ENCODE measurements around the gene TEX14. TPM values are rescaled to one million over a fixed set of nuclear protein-coding genes. Genes with fewer than 3 reads are reported as not detected.

Gene TEX14
- total and polyA plus RNA-seq, 2 donors (not counting 3 experiments of a cell fraction or from before 2014, with no cell fraction given): 0.10 TPM; not detected in 1

DNA sequence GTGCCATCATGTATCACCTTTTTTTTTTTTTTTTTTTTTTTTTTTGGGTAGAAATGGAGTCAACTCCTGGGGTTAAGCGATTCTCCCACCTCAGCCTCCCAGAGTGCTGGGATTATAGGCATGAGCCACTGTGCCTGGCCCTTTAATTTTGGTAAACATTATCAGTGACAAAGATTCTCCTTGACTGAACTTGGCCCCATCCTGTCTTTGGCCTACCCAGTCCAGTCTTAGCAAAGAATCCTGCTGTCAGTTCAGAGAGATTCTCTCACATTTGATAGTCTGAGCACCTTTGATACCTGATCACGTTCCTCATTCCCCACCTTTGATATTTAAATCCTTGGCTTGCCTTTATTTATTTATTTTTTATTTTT, 12.1 kb upstream of the TEX14 start:
- dilution Hi-C loops (cut with MboI; ENCODE audit: extremely low pct_ligation_motif_present, low sequenced_read_pairs): loop anchor here (10.0 kb wide), 1 partner anchor 69 kb away; no protein-coding TSS in a partner anchor

More for the DNA sequence above, 12.1 kb upstream of the TEX14 start:
- ChIA-PET POLR2A (no interaction called here), CTCF (interaction anchor here (0.6 to 1.4 kb wide), 6 partner anchors 8 to 338 kb away, joined by 3 to 7 read pairs (median 4); partner anchors contain the start of genes RAD51C and TEX14)
- H3K9ac ChIP-seq (replicated peaks; ENCODE audit: extremely low read depth, insufficient read depth, low read length): no peak overlapping the region
- no peaks in the 10 kb centered on the region for H3K9me3 ChIP-seq (replicated peaks; ENCODE audit: control insufficient read depth, insufficient read depth, low read length)
- H3K27me3 ChIP-seq (ENCODE audit: control insufficient read depth in 2 of 2, insufficient read depth in 2 of 2, low read length in 2 of 2): no peaks in the 10 kb centered on the region
- H3K27ac ChIP-seq (ENCODE audit: insufficient read depth, low read depth, low read length): peak overlapping the region; percentile 97
- no peak overlapping the region for H2AFZ ChIP-seq (ENCODE audit: low read depth, low read length)
- peaks cover 18% of the 10 kb centered on the region for H3K4me1 ChIP-seq (ENCODE audit: control insufficient read depth, extremely low read depth, insufficient read depth, low read length)
- BruUV-seq (replicated peaks): no TSS peak
- H4K20me1 ChIP-seq (replicated peaks; ENCODE audit: control insufficient read depth, extremely low read depth, insufficient read depth, low read length): no peaks in the 10 kb centered on the region
- H3K9me1 ChIP-seq (replicated peaks; ENCODE audit: control insufficient read depth, extremely low read depth, insufficient read depth, low read length): no peaks in the 10 kb centered on the region
- peaks cover 0 to 4% of the 10 kb centered on the region in 2 experiments for H3K36me3 ChIP-seq (ENCODE audit: control insufficient read depth in 2 of 2, extremely low read depth in 1 of 2, insufficient read depth in 2 of 2, low read length in 2 of 2)
- no peak overlapping the region for H3K4me3 ChIP-seq (replicated peaks in 1 of 3; ENCODE audit: insufficient read depth in 1 of 3, low read depth in 1 of 3, low read length in 3 of 3)
- intact Hi-C loops (cut with micrococcal nuclease): loop anchor here (1.0 to 2.0 kb wide), 4 partner anchors 12 to 185 kb away; partner anchors contain the start of genes RAD51C and TEX14
- FAIRE-seq: no peak
- DNase-seq (ENCODE audit: low read depth, low spot score): no peak
- H3K79me2 ChIP-seq (ENCODE audit: control insufficient read depth, insufficient read depth, low read length): no peaks in the 10 kb centered on the region
- TF ChIP-seq, protein P1, sequence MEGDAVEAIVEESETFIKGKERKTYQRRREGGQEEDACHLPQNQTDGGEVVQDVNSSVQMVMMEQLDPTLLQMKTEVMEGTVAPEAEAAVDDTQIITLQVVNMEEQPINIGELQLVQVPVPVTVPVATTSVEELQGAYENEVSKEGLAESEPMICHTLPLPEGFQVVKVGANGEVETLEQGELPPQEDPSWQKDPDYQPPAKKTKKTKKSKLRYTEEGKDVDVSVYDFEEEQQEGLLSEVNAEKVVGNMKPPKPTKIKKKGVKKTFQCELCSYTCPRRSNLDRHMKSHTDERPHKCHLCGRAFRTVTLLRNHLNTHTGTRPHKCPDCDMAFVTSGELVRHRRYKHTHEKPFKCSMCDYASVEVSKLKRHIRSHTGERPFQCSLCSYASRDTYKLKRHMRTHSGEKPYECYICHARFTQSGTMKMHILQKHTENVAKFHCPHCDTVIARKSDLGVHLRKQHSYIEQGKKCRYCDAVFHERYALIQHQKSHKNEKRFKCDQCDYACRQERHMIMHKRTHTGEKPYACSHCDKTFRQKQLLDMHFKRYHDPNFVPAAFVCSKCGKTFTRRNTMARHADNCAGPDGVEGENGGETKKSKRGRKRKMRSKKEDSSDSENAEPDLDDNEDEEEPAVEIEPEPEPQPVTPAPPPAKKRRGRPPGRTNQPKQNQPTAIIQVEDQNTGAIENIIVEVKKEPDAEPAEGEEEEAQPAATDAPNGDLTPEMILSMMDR (IDR thresholded peaks at IDR 0.05; ENCODE audit: extremely low read depth in 1 of 2, insufficient read depth in 1 of 2, low read depth in 1 of 2, low read length in 2 of 2): no peak
- TF ChIP-seq, protein P2, sequence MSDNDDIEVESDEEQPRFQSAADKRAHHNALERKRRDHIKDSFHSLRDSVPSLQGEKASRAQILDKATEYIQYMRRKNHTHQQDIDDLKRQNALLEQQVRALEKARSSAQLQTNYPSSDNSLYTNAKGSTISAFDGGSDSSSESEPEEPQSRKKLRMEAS (IDR thresholded peaks at IDR 0.05; ENCODE audit: insufficient read depth, insufficient read length): no peak
- TF ChIP-seq FOS (IDR thresholded peaks at IDR 0.05; ENCODE audit: borderline replicate concordance, insufficient read depth, low read length): no peak
- TF ChIP-seq MYC (IDR thresholded peaks at IDR 0.05; ENCODE audit: low read depth, low read length): no peak
- no peak for TF ChIP-seq POLR2AphosphoS5 (IDR thresholded peaks at IDR 0.05; ENCODE audit: insufficient read depth, low read depth, low read length)
- no peak overlapping the region for H3K4me2 ChIP-seq (ENCODE audit: insufficient read depth, low read length)

Data from endothelial cell of umbilical vein (primary cell).